H1 (cell line): Measurements from ENCODE around the gene SYTL1. TPM values are rescaled to one million over a fixed set of nuclear protein-coding genes. Genes with fewer than 3 reads are reported as not detected.

Experiments
- ATF2 ChIP-seq: IDR thresholded peaks from 2 replicates; pipeline ENCODE4 v1.6.1; 2012; ENCODE audit warnings: low read length, inconsistent platforms
- ATF3 ChIP-seq: IDR thresholded peaks from 2 replicates; pipeline ENCODE4 v1.6.1; 2011; ENCODE audit warnings: low read depth, mild to moderate bottlenecking, low read length; ENCODE audit not compliant: insufficient read depth
- BRCA1 ChIP-seq: IDR thresholded peaks from 2 replicates; pipeline ENCODE4 v1.6.1; 2012; ENCODE audit warnings: low read depth, low read length, improper control_type of control experiment
- CEBPB ChIP-seq: IDR thresholded peaks from 2 replicates; pipeline ENCODE4 v1.6.1; 2012; ENCODE audit warnings: low read depth, low read length
- CHD1 ChIP-seq: IDR thresholded peaks from 2 replicates; pipeline ENCODE4 v1.6.1; 2012; ENCODE audit warnings: low read depth, low read length, improper control_type of control experiment
- CTCF ChIP-seq, 3 experiments: IDR thresholded peaks; 1 replicate in 2 of 3; 2 replicates in 1 of 3; pipeline versions ENCODE4 v1.5.1 to v1.6.1; 2011; ENCODE audit warnings: low read length in 3 of 3, mild to moderate bottlenecking in 3 of 3, inconsistent platforms in 2 of 3, low read depth in 1 of 3, moderate library complexity in 1 of 3; ENCODE audit not compliant: insufficient read depth in 1 of 3; ENCODE audit errors: control extremely low read depth in 1 of 3
- FOSL1 ChIP-seq: IDR thresholded peaks from 2 replicates; pipeline ENCODE4 v1.6.1; 2011; ENCODE audit warnings: mild to moderate bottlenecking, low read depth, low read length, moderate library complexity; ENCODE audit not compliant: insufficient read depth
- GTF2F1 ChIP-seq: IDR thresholded peaks from 2 replicates; pipeline ENCODE4 v1.6.1; 2012; ENCODE audit warnings: low read depth, low read length, improper control_type of control experiment, borderline replicate concordance
- KDM4A ChIP-seq: IDR thresholded peaks from one replicate; pipeline ENCODE4 v1.7.1; 2012; ENCODE audit warnings: low read depth, mild to moderate bottlenecking, moderate library complexity, low read length, inconsistent platforms; ENCODE audit not compliant: severe bottlenecking
- MAFK ChIP-seq: IDR thresholded peaks from 2 replicates; pipeline ENCODE4 v1.6.1; 2012; ENCODE audit warnings: low read depth, mild to moderate bottlenecking, improper control_type of control experiment, low read length
- POLR2A ChIP-seq, 2 experiments: IDR thresholded peaks; 1 replicate in 1 of 2; 2 replicates in 1 of 2; pipeline ENCODE4 v1.6.1; 2011; ENCODE audit warnings: low read depth in 2 of 2, low read length in 2 of 2, mild to moderate bottlenecking in 2 of 2; ENCODE audit errors: control extremely low read depth in 1 of 2
- RAD21 ChIP-seq, 2 experiments: IDR thresholded peaks in 1 of 2; conservative IDR thresholded peaks in 1 of 2; 2 replicates each; pipeline ENCODE4 v1.6.1; 2011; ENCODE audit warnings: low read depth in 2 of 2, low read length in 2 of 2, improper control_type of control experiment in 1 of 2, inconsistent platforms in 1 of 2, mild to moderate bottlenecking in 1 of 2, moderate library complexity in 1 of 2
- RBBP5 ChIP-seq: IDR thresholded peaks from 2 replicates; pipeline ENCODE4 v1.7.1; 2012; ENCODE audit warnings: low read depth, mild to moderate bottlenecking, inconsistent platforms, low read length, moderate library complexity, borderline replicate concordance
- RFX5 ChIP-seq: IDR thresholded peaks from 2 replicates; pipeline ENCODE4 v1.6.1; 2011; ENCODE audit warnings: low read depth, low read length, improper control_type of control experiment, borderline replicate concordance
- RNF2 ChIP-seq: fragments of 200-900, 300-1000 bp; sonication (generic); IDR thresholded peaks from 2 replicates; pipeline ENCODE4 v1.7.1; 2016; ENCODE audit warnings: borderline replicate concordance, low read depth, mild to moderate bottlenecking, antibody characterized with exemption, low read length; ENCODE audit not compliant: poor library complexity, severe bottlenecking; ENCODE audit errors: missing control alignments
- SIRT6 ChIP-seq: IDR thresholded peaks from one replicate; pipeline ENCODE4 v1.7.1; 2012; ENCODE audit warnings: low read length, inconsistent platforms
- SP1 ChIP-seq: IDR thresholded peaks from 2 replicates; pipeline ENCODE4 v1.6.1; 2011; ENCODE audit warnings: low read depth, low read length
- SP2 ChIP-seq: IDR thresholded peaks from 2 replicates; pipeline ENCODE4 v1.6.1; 2012; ENCODE audit warnings: mild to moderate bottlenecking, low read length, inconsistent platforms
- SP4 ChIP-seq: IDR thresholded peaks from 2 replicates; pipeline ENCODE4 v1.6.1; 2012; ENCODE audit warnings: low read length, inconsistent platforms
- polyA plus RNA-seq, 7 experiments: library from polyadenylated mRNA; depleted of rRNA in 3 of 7; stranded (reverse) in 5 of 7; unstranded in 2 of 7; fragments of >200 nt in 5 of 7; fragments of 200-250 nt in 2 of 7; gene quantifications; 1 replicate in 5 of 7; 2 replicates in 1 of 7; 4 replicates in 1 of 7; pipeline versions ENCODE4 v1.2.1 to v1.2.3, GENCODE V29; 2011 to 2013; ENCODE audit warnings: missing spikeins in 2 of 7, mixed read lengths in 2 of 7
- total RNA-seq: library from RNA; stranded (reverse); fragmentation: NEBNext Ultra II Directional; extraction: Animal tissue kit (Norgen Biotek cat#: 25700); gene quantifications from 2 replicates; pipeline ENCODE4 v1.2.1, GENCODE V29; 2021

SYTL1 gene
- total and polyA plus RNA-seq, 2 of the 8 experiments (the other 6 are each of a cell fraction or from before 2014, with no cell fraction given) = 6.4 to 19.5 TPM

GRCh38 chr1:27366411-27367159, 24.8 kb downstream of the SYTL1 start, which contains the start of gene MAP3K6 (continued):
- no peak for TF ChIP-seq RNF2
- no peak for TF ChIP-seq ATF2
- no peak for TF ChIP-seq GTF2F1
- no peak for TF ChIP-seq BRCA1
- TF ChIP-seq ATF3 = no peak
- TF ChIP-seq SP2 = no peak
- no peak for TF ChIP-seq SIRT6
- 0 out of 3 replicates have a peak, but pooled peaks of 1 of the 2 experiments have one; percentile 17 for TF ChIP-seq POLR2A (IDR thresholded peaks at IDR 0.05; ENCODE audit: control extremely low read depth in 1 of 2, low read depth in 2 of 2, low read length in 2 of 2)
- TF ChIP-seq SP1 = peak; percentile 91
- no peak for TF ChIP-seq SP4
- TF ChIP-seq CEBPB = no peak
- TF ChIP-seq KDM4A = peak; percentile 26
- peak in 1 of 2 experiments; percentile 37; a peak in 2 of 4 replicates for TF ChIP-seq RAD21 (IDR thresholded peaks at IDR 0.05 in 1 of 2, conservative IDR thresholded peaks at IDR 0.05 in 1 of 2; ENCODE audit: low read depth in 2 of 2, low read length in 2 of 2)
- no peak for TF ChIP-seq CHD1
- no peak for TF ChIP-seq FOSL1
- no peak for TF ChIP-seq MAFK
- peak in 2 of 3 experiments; percentile 46 to 68; a peak in 3 of 4 replicates for TF ChIP-seq CTCF (IDR thresholded peaks at IDR 0.05; ENCODE audit: control extremely low read depth in 1 of 3, insufficient read depth in 1 of 3, low read depth in 1 of 3, low read length in 3 of 3)
- no peak for TF ChIP-seq RFX5
- no peak for TF ChIP-seq RBBP5
